ENCODE measurements around the gene RAB27A. TPM values are rescaled to one million over a fixed set of nuclear protein-coding genes. Genes with fewer than 3 reads are reported as not detected.

Gene RAB27A
- total and polyA plus RNA-seq, 2 of the 8 experiments (the other 6 are each of a cell fraction or from before 2014, with no cell fraction given), result 2.3 to 6.5 TPM

DNA sequence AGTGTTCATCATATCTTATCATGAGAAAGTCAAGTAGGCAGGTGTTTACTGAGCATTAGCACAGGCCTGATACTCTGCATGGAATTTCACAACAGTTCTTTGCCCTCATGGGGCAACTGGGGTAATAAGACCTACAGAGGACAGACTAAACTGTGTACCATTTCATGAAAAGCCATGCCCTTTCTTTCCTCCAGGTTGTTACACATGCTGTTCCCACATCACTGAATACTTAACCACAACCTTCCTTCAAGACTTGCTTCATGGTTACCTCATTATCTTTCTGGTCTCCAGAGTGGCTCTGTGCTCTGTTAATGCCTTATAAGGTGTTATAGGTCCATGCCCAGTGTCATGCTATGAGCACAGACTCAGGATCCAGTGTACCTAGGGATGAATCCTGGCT, 64.7 kb downstream of the RAB27A start:
- H3K4me2 ChIP-seq (ENCODE audit: insufficient read depth in 1 of 2, low read depth in 2 of 2, low read length in 2 of 2), result no peak overlapping the region
- no peak overlapping the region for H4K8ac ChIP-seq (ENCODE audit: extremely low read depth, insufficient read depth, low read length)
- H4K5ac ChIP-seq (ENCODE audit: insufficient read length, low read depth, low read length), result no peak overlapping the region
- CTCF ChIA-PET (ENCODE audit: partially characterized antibody), result no interaction called here
- TF ChIP-seq SRF (IDR thresholded peaks at IDR 0.05; ENCODE audit: low read depth, low read length), result 0 out of 2 replicates have a peak, but pooled peaks have one; percentile 38
- TF ChIP-seq, protein P1, sequence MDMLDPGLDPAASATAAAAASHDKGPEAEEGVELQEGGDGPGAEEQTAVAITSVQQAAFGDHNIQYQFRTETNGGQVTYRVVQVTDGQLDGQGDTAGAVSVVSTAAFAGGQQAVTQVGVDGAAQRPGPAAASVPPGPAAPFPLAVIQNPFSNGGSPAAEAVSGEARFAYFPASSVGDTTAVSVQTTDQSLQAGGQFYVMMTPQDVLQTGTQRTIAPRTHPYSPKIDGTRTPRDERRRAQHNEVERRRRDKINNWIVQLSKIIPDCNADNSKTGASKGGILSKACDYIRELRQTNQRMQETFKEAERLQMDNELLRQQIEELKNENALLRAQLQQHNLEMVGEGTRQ (IDR thresholded peaks at IDR 0.05; ENCODE audit: low read length), result no peak
- H3K9ac ChIP-seq (replicated peaks in 1 of 4; ENCODE audit: extremely low read depth in 1 of 4, low read depth in 3 of 4, low read length in 3 of 4), result no peak overlapping the region
- H2BK5ac ChIP-seq (ENCODE audit: low read depth, low read length), result no peak overlapping the region
- no peak overlapping the region for H3K14ac ChIP-seq (ENCODE audit: insufficient read length)
- H3K4me3 ChIP-seq (ENCODE audit: extremely low read depth in 1 of 4, insufficient read depth in 2 of 4, low read depth in 3 of 4, low read length in 4 of 4), result no peak overlapping the region
- no peaks in the 10 kb centered on the region for H3K9me3 ChIP-seq (ENCODE audit: insufficient read depth in 2 of 2, low read depth in 1 of 2, low read length in 1 of 2)
- H2BK12ac ChIP-seq (ENCODE audit: low read depth, low read length), result no peak overlapping the region
- FAIRE-seq (no peak), DNase-seq (ENCODE audit: low read depth in 1 of 2, low spot score in 2 of 2) (no peak)
- H2AK5ac ChIP-seq (ENCODE audit: low read depth, low read length), result no peak overlapping the region
- no peak overlapping the region for H4K91ac ChIP-seq (replicated peaks; ENCODE audit: insufficient read length, low read length)
- H4K20me1 ChIP-seq (replicated peaks in 1 of 2; ENCODE audit: control insufficient read depth in 1 of 2, insufficient read depth in 2 of 2, low read length in 2 of 2), result no peaks in the 10 kb centered on the region
- no peaks in the 10 kb centered on the region for H3K79me2 ChIP-seq (ENCODE audit: control insufficient read depth in 1 of 2, insufficient read depth in 2 of 2, low read length in 2 of 2)
- H3K4me1 ChIP-seq (replicated peaks in 1 of 4; ENCODE audit: control insufficient read depth in 3 of 4, insufficient read depth in 4 of 4, low read length in 3 of 4), result no peaks in the 10 kb centered on the region
- no peak overlapping the region for H3K56ac ChIP-seq (replicated peaks; ENCODE audit: insufficient read length, low read depth, low read length)
- POLR2A ChIA-PET (ENCODE audit: partially characterized antibody), result no interaction called here
- no peaks in the 10 kb centered on the region for H3K27me3 ChIP-seq (replicated peaks in 1 of 4; ENCODE audit: control insufficient read depth in 3 of 4, extremely low read depth in 1 of 4, insufficient read depth in 3 of 4, low read length in 3 of 4)
- H3K23ac ChIP-seq (ENCODE audit: insufficient read length), result no peak overlapping the region
- no peak overlapping the region for H2BK20ac ChIP-seq (ENCODE audit: low read length)
- no peaks in the 10 kb centered on the region for H3K36me3 ChIP-seq (ENCODE audit: control insufficient read depth in 2 of 4, insufficient read depth in 4 of 4, low read length in 3 of 4)
- no peak overlapping the region for H3K27ac ChIP-seq (ENCODE audit: low read depth, low read length)
- no peak overlapping the region for H2BK120ac ChIP-seq (replicated peaks; ENCODE audit: low read depth, low read length)
- H2AFZ ChIP-seq (ENCODE audit: low read length), result no peak overlapping the region
- no peaks in the 10 kb centered on the region for H3K23me2 ChIP-seq (ENCODE audit: low read depth, low read length)
- H3K4ac ChIP-seq (replicated peaks; ENCODE audit: insufficient read length, low read depth, low read length), result no peak overlapping the region
- no peaks in the 10 kb centered on the region for H3K79me1 ChIP-seq (ENCODE audit: low read depth, low read length)
- H2BK15ac ChIP-seq (ENCODE audit: low read length), result no peak overlapping the region
- no peak overlapping the region for H3K18ac ChIP-seq (ENCODE audit: extremely low read depth, low read length)
